C4-2B (cell line): ENCODE data around the gene CHRNA7.
"Not testable (repeated sequence)": the region's sequence is repeated elsewhere in the genome, so short reads cannot be mapped to it uniquely, and the experiment has no call there.

Source experiments
- ZFX ChIP-seq: fragments of 450-650 bp; IDR thresholded peaks from 2 replicates; pipeline ENCODE4 v1.6.1; 2017
- TF ChIP-seq, protein P1 (sequence below): fragments of 450-650 bp; conservative IDR thresholded peaks from 2 replicates; pipeline ENCODE4 v1.5.1; 2017; ENCODE audit warnings: mild to moderate bottlenecking

DNA sequence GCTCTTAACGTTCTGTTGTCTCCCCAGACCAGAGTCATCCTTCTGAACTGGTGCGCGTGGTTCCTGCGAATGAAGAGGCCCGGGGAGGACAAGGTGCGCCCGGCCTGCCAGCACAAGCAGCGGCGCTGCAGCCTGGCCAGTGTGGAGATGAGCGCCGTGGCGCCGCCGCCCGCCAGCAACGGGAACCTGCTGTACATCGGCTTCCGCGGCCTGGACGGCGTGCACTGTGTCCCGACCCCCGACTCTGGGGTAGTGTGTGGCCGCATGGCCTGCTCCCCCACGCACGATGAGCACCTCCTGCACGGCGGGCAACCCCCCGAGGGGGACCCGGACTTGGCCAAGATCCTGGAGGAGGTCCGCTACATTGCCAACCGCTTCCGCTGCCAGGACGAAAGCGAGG, 137.6 kb downstream of the CHRNA7 start:
- TF ChIP-seq, protein P1, sequence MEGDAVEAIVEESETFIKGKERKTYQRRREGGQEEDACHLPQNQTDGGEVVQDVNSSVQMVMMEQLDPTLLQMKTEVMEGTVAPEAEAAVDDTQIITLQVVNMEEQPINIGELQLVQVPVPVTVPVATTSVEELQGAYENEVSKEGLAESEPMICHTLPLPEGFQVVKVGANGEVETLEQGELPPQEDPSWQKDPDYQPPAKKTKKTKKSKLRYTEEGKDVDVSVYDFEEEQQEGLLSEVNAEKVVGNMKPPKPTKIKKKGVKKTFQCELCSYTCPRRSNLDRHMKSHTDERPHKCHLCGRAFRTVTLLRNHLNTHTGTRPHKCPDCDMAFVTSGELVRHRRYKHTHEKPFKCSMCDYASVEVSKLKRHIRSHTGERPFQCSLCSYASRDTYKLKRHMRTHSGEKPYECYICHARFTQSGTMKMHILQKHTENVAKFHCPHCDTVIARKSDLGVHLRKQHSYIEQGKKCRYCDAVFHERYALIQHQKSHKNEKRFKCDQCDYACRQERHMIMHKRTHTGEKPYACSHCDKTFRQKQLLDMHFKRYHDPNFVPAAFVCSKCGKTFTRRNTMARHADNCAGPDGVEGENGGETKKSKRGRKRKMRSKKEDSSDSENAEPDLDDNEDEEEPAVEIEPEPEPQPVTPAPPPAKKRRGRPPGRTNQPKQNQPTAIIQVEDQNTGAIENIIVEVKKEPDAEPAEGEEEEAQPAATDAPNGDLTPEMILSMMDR: not testable (repeated sequence)
- TF ChIP-seq ZFX: not testable (repeated sequence)
